ENCODE measurements around the gene NLRP1.

DNA sequence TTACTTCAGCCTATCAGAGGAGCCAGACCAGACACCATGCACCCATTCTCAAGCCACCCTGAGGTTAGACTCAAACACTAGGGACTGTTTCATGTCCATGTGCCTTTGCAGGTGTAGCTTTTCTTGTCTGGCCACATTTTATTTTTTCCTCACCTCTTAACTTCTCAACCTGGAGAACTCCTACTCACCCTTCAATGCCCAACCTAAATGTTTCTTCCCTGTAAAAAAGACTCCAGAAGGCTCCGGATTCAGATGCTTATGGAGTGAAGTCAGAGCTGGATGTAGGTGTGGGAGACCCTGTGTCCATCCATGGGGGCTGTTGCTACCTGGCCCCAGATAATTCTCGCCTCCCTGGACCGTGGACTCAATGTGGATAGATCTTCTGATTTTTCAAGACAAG is 44.0 kb upstream of the NLRP1 start:
- TF ChIP-seq, protein P1, sequence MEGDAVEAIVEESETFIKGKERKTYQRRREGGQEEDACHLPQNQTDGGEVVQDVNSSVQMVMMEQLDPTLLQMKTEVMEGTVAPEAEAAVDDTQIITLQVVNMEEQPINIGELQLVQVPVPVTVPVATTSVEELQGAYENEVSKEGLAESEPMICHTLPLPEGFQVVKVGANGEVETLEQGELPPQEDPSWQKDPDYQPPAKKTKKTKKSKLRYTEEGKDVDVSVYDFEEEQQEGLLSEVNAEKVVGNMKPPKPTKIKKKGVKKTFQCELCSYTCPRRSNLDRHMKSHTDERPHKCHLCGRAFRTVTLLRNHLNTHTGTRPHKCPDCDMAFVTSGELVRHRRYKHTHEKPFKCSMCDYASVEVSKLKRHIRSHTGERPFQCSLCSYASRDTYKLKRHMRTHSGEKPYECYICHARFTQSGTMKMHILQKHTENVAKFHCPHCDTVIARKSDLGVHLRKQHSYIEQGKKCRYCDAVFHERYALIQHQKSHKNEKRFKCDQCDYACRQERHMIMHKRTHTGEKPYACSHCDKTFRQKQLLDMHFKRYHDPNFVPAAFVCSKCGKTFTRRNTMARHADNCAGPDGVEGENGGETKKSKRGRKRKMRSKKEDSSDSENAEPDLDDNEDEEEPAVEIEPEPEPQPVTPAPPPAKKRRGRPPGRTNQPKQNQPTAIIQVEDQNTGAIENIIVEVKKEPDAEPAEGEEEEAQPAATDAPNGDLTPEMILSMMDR (IDR thresholded peaks at IDR 0.05; ENCODE audit: poor library complexity): no peak
- no peak for TF ChIP-seq EZH2 (IDR thresholded peaks at IDR 0.05; ENCODE audit: borderline replicate concordance)
